GM19351 (cell line): Measurements from ENCODE around the gene CCDC187.

Experiments
- ATAC-seq: cut with Tn5 transposase; IDR thresholded peaks from one replicate; pipeline ENCODE4 v1.9.1; 2021; ENCODE audit warnings: mild to moderate bottlenecking, moderate library complexity; ENCODE audit not compliant: unreplicated experiment

CCDC187 gene

DNA sequence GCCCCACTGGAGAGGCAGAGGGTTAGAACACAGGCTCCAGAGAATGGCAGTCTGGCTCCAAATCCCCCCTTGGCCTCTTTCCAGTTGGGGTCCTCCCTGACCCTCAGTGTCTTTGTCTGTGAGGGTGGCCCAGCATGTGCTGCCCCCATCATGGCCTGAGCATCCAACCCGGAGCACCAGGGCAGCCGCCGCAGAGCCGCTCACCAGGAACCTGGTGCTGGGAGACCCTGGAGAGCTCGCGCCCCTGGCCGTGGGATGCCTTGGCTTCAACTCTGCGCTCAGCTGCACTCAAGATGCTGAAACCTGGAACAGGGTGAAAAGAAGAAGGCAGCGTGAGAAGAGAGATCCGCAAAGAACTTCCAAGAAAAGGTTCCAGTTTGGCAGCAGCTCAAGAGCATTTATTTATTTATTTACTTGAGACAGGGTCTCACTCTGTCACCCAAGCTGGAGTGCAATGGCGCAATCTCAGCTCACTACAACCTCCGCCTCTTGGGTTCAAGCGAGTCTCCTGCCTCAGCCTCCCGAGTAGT lies 3.8 kb downstream of the CCDC187 start:
- no peak for ATAC-seq

- no peak for ATAC-seq
Measured at GRCh38 chr9:136299541-136299940, 4.4 kb downstream of the CCDC187 start.

- no peak for ATAC-seq
Measured at GRCh38 chr9:136299116-136299515, 4.8 kb downstream of the CCDC187 start.

GRCh38 chr9:136297766-136298735 lies 5.8 kb downstream of the CCDC187 start:
- no peak for ATAC-seq

DNA sequence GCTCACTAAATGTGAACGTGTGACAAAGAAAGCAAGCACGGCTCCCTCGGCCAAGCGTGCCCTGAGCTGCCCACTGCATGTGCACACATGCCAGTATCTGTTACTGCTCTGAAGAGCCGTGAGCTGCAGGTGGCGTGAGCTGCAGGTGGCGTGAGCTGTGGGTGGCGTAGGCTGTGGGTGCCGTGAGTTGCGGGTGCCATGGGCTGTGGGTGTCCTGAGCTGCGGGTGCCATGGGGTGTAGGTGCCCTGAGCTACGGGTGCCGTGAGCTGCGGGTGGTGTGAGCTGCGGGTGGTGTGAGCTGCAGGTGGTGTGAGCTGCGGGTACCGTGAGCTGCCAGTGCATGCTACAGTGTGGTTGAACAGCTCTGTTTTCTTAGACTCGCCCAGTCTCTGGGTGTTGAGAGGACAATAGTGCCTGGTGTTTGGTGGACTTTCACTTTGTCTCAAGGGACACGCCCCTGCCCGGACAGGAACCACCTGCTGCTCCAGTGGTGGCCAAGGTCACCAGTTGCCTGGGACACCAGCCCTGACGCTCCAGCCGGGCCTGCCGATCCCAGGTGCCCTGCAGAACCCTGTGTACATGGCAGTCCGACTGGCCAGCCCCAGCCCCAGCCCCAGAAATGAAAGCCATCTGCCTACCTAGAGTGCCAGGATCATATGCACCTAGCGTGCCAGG lies 6.7 kb downstream of the CCDC187 start:
- no peak for ATAC-seq

DNA sequence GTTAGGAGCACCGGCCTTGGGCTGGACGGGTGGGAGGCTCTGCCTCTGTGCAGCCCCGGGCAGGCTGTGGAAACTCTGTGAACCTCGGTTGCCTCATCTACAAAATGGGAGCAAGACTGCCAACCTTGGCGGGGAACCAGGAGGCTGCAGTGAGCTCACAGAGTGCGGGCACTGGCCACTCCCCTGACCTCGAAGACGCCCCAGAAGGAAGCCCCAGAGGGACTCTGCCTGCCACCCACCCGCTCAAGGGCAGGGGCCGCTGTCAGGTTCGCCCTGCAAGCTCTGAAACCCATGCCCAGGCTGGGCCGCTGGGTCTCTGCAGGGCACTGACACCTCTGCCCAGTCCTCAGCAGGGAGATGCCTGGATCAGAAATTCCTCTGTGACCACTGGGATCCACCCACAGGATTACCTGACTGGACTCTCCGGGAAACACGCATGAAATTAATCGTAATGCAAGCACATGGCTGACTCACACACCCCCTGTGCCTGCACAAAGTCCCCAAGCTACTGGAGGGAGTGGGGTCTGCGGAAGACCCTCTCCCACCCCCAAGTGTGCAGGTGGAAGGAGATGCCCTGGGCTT lies 7.4 kb downstream of the CCDC187 start:
- no peak for ATAC-seq

DNA sequence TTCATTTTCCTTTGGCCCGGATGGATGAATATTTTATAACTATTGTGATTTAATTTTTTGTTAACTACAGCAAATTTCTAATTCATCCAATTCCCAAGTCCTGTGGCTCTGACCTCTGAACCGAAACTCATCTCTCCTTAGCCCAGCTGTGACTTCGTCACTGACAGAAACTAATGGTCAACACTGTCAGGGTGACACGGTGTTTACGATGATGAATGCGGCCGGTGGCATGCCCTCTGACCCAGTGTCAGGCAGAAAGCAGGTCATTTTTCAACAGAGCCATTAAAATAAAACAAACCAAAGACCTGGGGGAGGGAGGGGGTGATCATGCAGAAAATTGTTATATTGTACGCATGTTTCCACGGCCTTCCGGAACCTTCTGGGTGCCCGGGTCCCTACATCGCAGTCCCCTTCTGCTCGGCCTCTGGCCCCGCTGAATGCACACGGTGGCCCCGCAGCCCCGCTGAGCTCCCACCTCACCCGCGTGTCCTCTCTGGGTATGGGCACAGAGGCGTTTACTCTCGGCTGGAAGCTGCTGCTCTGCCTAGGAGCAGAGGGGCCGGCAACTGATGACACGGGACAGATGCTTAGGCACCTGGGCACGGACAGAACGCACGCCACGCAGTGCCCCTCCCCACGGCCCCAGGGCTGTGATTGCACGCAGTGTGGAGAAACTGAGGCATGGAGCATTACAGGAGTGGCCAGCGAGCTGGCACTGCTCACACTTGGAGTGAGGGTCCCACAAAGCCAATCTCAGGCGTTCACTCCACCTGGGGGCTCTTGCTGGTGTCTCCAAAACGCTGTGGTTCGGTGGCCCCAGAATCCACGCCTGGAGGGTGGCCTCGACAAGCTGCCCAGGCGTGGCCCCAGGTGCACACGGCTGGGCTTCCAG lies 8.1 kb downstream of the CCDC187 start:
- no peak for ATAC-seq

GRCh38 chr9:136295055-136295454 lies 8.8 kb downstream of the CCDC187 start:
- ATAC-seq = no peak

DNA sequence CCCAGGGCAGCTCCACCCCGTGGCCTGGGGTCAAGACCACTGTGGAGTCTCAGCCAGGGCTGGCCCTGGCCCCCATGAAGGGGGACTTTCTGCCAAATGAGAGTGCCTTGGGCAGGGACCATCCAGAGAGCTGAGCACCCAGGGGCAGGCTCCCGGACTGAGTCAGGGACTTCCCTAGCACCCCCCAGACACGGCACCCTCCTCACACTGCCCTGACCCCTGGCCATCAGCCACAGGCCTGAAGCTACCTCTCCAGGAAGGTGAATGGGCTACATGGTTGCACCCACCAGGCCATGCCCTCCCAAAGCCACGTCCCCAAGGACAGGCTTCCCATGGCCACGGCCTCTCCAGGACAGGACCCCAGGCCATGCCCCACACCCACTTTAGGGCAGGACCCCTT lies 9.5 kb downstream of the CCDC187 start:
- ATAC-seq = no peak

- ATAC-seq = no peak
Measured at GRCh38 chr9:136293476-136294077, 10.3 kb downstream of the CCDC187 start.

- no peak for ATAC-seq
Measured at GRCh38 chr9:136292591-136293448, 11.1 kb downstream of the CCDC187 start.

DNA sequence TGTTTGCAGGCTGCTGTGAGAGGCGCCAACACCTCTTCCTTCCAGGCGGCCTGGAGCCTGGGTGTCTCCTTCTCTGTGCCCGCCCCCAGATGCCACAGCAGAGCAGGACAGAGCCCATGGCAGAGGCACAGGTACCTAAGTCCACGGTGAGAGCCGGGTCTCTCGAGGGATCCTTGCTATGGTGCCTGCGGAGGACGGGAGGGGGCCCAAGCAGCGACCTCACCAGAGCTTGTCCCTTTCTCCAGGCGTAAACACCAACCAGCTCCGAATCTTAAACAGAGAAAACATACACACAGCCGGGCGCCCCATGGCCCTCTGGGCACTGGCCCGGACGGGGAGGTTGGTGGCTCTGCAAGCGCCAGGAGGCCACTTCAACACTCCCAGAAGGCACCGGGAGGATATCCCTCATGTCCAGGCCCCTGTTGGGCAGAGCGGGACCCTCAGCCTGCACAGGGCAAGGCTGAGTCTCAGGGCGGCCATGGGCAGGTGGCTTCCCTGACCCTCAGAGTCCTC lies 11.8 kb downstream of the CCDC187 start:
- ATAC-seq = no peak

DNA sequence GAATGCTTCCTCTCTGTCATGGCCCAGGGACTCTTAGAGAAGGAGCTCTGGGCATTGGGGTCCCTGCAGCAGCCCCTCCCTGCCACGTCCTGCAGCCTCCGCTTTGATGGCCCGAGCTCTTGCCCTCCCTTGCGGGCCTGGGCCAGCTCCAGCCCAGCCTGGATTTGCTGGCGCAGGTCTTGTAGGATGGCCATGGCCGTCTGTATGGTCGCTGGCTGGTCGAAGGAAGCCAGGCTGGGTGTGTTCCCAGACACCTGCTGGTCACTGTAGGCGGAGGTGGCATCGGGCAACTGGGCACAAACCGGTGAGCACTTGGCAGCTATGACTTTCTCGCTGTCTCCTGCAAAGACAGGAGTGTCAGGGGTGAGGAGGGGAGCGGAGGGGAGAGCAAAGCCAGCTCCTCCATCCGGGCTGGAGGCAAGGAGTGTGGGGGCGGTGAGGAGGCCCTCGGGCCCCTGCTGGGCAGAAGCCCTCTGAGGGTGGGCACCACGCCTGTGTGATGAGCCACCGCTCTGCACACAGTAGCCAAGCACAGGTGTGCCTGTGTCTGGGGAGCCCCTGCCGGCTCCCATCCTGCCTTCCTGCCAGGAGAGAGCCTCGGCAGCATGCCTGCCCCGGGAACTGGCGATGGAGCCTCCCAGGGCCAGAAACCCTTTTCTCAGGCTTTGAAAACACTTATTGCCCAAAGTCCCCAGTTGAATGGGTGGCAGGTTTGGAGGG lies 12.4 kb downstream of the CCDC187 start:
- ATAC-seq = no peak

GRCh38 chr9:136290508-136291000 lies 13.3 kb downstream of the CCDC187 start:
- ATAC-seq = no peak

GRCh38 chr9:136289651-136290507 lies 14.0 kb downstream of the CCDC187 start:
- no peak for ATAC-seq

DNA sequence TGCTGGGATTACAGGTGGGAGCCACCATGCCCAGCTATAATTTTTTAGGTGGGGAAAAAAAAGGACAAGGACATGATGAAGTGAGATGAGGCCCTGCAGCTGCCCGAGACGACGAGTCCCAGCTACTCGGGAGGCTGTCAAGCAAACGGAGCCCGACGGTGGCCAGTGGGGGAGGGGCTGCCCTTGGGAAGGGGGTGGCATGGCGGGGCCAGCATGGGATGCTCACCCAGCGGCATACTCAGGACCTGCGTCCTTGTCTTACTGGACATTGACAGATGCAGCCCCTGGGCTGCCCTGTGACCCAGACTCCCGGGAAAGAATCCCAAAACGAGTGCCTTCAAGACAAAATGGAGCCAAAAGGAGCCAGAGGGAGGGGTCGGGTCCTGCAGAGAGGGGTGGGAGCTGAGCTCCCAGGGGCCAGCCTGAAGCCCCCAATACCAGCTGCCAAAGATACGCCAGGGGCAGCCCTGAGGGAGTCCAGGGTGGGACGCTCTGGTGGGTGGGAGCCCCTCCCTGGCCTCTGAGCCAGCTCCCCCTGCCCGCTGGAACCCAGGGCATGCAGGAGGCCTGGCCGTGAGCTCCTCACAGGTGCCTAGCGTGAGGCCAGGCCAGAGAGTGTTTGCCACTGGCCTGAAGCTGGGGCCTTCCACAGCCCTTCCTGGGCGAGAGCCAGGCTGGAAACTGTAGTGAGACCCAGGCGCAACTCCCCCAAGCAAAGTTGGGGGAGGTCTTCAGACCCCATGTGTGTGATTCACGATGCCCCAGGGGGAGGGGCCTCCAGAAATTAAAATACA lies 15.7 kb downstream of the CCDC187 start:
- ATAC-seq = no peak
